ENCODE data around the gene NOS1AP.

NOS1AP gene

DNA sequence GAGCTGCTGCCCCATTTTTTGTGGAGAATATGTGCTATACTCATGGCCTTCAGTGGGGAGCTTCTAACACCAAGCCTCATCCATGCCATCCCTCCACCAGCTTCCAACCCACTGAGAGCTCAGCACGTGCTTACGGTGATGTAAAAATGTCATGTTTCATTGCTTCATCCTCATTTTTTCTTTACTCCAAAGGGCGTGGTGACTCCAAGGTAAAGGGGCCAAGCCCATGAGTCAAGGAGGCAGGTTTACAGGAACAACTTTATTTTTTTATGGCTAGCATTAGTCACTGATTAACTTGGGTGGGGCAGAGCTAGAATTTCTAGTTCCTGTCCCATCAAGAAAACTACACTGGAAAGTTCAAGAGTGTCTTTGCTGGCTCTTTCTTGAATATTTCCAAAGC lies 311.9 kb downstream of the NOS1AP start, which contains the start of gene C1orf226:
C1orf226 (plus strand) TSS at position 346 of the 400 bp plus-strand sequence. CDS start 174 bp downstream, outside the sequence.
- H3K4me3 ChIP-seq (ENCODE audit: low read length) = no peak within 1 kb of the TSS
- TF ChIP-seq, protein P1, sequence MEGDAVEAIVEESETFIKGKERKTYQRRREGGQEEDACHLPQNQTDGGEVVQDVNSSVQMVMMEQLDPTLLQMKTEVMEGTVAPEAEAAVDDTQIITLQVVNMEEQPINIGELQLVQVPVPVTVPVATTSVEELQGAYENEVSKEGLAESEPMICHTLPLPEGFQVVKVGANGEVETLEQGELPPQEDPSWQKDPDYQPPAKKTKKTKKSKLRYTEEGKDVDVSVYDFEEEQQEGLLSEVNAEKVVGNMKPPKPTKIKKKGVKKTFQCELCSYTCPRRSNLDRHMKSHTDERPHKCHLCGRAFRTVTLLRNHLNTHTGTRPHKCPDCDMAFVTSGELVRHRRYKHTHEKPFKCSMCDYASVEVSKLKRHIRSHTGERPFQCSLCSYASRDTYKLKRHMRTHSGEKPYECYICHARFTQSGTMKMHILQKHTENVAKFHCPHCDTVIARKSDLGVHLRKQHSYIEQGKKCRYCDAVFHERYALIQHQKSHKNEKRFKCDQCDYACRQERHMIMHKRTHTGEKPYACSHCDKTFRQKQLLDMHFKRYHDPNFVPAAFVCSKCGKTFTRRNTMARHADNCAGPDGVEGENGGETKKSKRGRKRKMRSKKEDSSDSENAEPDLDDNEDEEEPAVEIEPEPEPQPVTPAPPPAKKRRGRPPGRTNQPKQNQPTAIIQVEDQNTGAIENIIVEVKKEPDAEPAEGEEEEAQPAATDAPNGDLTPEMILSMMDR (IDR thresholded peaks at IDR 0.05; ENCODE audit: insufficient read depth, low read depth, low read length, missing control alignments) = no peak
- DNase-seq (ENCODE audit: low read depth) = peak; percentile 88

DNA sequence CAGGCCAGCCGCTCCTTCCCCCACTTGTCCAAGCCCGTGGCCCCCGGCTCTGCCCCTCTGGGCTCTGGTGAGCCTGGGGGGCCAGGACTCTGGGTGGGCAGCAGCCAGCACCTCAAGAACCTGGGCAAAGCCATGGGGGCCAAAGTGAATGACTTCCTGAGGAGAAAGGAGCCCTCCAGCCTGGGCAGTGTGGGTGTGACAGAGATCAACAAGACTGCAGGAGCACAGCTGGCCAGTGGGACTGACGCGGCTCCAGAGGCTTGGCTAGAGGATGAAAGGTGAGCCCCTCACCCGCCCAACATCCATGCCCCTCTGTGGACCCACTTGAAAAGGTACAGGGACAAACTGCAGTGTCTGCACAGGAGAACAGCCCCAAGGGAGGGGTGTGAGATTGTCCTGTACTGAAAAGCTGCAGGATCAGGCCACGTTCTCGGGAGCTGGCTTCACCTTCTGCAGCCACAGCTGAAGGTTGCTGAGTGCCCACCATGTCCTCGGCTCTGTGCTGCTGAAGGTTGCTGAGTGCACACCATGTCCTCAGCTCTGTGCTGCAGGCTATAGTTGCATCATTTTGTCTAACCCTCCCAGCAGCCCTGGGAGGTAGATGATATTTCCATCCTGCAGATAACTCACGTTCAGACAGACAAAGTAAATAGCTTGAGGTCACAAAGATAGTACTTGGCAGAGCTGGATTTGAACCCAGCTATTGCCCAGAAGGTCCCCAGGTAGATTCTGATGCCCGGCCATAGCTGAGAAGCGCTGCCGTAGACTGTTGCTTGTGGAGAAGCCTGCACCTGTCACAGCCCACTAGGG lies 312.7 kb downstream of the NOS1AP start:
- H3K4me3 ChIP-seq (ENCODE audit: low read length) = no peak overlapping the region
- no peak for DNase-seq (ENCODE audit: low read depth)
- TF ChIP-seq, protein P1 (IDR thresholded peaks at IDR 0.05; ENCODE audit: insufficient read depth, low read depth, low read length, missing control alignments) = no peak

DNA sequence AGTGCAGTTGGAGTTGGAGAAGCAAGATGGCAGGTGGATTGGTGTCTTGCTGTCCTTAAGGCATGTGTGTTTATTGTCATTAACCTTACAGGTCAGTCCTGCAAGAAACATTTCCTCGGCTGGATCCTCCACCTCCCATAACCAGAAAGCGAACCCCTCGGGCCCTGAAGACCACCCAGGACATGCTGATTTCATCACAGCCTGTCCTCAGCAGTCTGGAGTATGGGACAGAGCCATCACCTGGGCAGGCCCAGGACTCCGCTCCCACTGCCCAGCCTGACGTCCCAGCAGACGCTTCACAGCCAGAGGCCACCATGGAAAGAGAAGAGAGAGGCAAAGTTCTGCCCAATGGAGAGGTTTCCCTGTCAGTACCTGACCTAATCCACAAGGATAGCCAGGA lies 313.6 kb downstream of the NOS1AP start:
- no peak overlapping the region for H3K4me3 ChIP-seq (ENCODE audit: low read length)
- DNase-seq (ENCODE audit: low read depth) = no peak
- TF ChIP-seq, protein P1 (IDR thresholded peaks at IDR 0.05; ENCODE audit: insufficient read depth, low read depth, low read length, missing control alignments) = no peak

DNA sequence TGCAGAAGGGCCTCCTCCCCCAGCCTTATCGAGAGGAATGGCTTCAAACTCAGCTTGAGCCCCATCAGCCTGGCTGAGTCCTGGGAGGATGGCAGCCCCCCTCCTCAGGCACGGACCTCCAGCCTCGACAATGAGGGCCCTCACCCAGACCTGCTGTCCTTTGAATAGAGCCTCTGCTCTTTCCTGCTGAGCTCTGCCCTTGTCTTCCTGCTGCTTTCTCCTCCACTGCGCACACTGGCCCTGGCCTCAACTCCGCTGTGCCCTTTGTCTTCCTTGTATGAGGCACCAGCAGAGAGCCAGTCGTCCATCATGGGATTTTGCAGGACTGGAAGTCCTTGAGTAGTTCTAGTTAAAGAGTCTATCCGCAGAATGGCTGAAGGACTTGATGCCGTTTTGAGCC lies 314.0 kb downstream of the NOS1AP start:
- no peak overlapping the region for H3K4me3 ChIP-seq (ENCODE audit: low read length)
- DNase-seq (ENCODE audit: low read depth) = no peak
- TF ChIP-seq, protein P1 (IDR thresholded peaks at IDR 0.05; ENCODE audit: insufficient read depth, low read depth, low read length, missing control alignments) = no peak

DNA sequence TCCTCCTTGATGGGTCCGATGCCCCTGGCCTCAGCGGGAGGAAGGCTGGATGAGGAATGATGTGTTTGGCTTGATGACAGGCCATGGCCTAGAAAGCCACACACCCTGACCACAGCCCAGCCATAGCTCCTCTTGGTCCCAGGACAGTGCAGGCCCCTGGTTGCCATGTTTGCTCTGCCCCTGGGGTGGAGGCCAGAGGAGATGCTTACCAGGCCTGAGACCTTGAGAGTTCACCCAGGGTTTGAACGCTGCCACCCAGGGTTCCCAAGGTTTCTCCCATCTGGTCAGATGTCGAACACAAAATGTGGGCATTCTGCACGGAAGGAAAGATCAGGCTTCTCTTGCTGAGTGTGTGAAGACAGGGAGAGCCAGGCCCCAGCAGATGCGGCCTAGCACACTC lies 314.6 kb downstream of the NOS1AP start:
- no peak overlapping the region for H3K4me3 ChIP-seq (ENCODE audit: low read length)
- no peak for DNase-seq (ENCODE audit: low read depth)
- TF ChIP-seq, protein P1 (IDR thresholded peaks at IDR 0.05; ENCODE audit: insufficient read depth, low read depth, low read length, missing control alignments) = no peak

DNA sequence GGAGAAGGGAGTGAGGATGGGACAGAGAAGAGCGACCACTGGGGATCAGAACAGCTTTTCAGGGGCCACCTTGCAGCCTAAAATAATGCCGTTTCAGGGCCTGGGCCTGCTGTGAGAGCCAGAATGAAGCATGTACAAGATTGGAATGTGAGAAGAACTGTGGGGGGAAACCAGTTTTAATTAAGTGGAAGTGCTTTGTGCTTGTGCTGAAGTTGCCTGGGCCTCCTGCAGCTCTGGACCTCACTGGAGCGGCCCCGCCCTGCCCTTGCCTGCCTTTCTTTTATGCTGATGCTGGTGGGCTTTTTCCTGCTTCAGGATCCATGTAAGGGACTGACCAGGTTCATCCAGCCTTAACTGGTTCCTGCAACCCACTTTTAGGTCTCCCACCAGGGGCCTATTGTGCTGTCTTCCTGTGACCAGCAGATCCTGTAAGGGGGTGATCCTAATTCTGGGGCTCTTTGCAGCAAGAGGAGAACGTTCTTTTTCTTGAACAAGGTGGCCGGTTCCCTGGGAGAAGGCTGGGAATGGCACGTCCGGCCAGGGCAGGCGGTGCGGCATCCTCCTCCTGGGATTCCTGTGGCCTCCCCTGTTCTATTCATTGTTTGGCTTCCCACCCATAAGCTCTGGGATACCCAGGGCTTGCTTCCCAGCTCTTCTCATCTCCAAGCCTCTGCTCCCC lies 315.2 kb downstream of the NOS1AP start:
- TF ChIP-seq, protein P1 (IDR thresholded peaks at IDR 0.05; ENCODE audit: insufficient read depth, low read depth, low read length, missing control alignments) = no peak
- no peak overlapping the region for H3K4me3 ChIP-seq (ENCODE audit: low read length)
- no peak for DNase-seq (ENCODE audit: low read depth)

Measured in epithelial cell of esophagus (primary cell).